ENCODE data around the gene ADSL.

The ADSL gene

DNA sequence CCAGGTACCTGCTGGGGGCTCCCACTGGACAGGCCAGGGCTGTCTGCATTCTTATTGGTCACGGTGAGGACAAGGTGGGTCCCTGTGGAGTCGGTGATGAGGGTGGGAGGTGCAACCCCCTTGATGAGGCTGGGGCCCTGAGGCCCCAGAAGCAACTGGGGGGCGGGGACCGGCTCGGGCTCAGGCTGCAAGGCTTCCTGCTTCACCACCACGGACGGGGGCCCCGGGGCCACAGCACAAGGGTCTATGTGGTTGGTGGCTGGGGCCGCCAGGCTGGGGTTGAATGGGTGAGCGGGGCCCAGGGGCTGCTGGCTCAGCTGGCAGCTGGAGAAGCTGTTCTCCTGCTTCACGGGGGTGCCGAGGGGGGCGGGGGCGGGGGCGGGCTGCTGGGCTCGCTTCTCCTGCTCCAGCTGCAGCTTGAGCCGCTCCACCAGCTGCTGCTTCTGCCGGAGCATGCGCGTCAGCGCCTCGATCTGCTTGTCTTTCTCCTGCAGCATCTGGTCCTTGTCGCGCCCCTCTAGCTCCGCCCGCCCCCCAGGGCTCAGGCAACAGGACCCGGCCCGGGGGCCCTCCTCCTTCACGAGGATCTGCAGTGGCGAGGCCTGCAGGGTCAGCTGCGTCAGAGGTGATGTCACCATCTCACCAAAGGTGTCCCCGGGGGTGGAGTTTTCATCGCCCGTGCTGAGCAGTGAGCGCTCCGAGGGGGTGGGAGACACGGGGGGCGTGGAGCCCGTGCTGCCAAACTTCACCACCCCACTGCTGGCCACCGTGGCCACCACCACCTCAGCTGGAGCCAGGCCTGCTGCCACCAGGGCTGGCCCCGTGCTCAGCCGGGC is 72.3 kb downstream of the ADSL start:
- no peak for DNase-seq (ENCODE audit: low read depth)

DNA sequence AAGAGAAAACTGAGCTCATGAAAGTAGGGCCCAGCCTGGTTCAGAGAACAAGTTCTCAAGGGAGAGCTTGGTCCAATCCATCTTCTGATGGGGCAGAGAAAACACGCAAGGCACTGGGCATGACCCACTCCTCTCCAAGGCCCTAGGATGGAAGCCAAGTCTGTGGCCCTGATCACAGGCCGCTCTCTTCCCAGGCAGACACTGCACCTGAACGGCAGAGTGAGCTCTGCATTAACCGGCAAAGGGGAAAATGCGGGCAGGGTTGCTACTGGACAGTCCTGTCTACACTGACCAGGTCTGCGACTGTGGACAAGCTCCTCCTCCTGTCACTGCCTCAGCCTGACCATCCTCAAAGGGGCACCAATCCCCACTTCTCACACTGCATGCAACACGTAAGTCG is 73.4 kb downstream of the ADSL start:
- no peak for DNase-seq (ENCODE audit: low read depth)

DNA sequence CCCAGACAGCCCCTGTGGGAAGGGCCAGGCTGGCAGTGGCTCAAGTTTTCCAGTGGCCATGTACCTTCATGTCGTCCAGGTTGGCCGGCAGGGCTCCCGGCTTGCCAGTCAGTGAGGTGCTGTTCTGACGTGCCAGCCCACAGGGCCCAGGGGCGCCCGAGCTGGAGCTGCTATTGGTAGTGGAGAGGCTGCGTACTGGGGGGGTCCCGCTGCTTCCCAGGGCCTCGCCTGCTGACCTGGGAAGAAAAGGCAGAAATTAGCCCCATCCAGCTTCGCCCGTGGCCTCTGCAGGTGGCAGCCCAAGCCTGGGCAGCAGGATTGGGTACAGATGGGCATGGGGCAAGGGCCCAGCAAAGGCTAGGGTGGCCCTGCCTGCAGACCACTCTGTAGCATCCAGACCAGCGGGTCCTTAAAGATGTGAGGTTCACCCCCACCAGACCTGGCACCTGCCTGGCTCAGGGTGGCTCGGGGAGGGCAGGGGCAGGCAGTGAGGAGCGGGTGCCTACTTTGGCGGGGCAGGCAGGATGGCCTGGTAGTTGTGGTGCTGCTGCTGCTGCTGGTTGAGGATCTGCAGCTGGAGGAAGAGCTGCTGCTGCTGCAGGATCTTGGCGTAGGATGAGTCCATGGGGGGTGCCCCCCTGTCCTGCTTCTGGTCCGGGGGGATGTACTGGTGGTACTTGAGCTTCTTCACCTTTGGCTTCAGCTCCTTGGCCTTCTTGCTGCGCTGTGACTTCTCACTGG is 74.2 kb downstream of the ADSL start:
- no peak for DNase-seq (ENCODE audit: low read depth)

GRCh38 chr22:40421082-40421350 is 74.7 kb downstream of the ADSL start:
- DNase-seq (ENCODE audit: low read depth), result no peak

GRCh38 chr22:40421941-40422340 is 75.6 kb downstream of the ADSL start:
- no peak for DNase-seq (ENCODE audit: low read depth)

GRCh38 chr22:40422558-40423309 is 76.4 kb downstream of the ADSL start:
- DNase-seq (ENCODE audit: low read depth), result no peak

- no peak for DNase-seq (ENCODE audit: low read depth)
These were observed 77.0 kb downstream of the ADSL start for GRCh38 chr22:40423310-40423688.

GRCh38 chr22:40423882-40424640 is 77.8 kb downstream of the ADSL start:
- no peak for DNase-seq (ENCODE audit: low read depth)

DNA sequence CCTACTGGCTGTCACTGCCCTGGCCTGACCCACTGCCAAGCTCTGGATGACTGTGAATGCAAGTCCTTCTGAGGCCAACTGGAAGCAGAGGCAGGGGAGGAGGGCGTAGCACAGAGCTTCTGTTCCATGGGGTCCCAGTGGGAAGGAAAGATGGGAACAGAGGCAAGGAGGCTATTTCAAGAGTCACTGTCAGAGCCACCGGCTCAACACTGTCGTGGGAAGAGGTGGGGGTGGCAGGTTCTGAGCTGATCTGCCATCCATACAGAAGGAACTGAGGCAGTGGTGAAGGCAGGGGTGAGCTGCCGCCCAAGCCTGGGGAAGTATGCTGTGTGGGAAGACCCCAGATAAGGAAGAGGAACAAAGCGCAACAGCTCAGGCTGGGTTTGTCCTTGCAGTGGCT is 78.8 kb downstream of the ADSL start:
- DNase-seq (ENCODE audit: low read depth), result no peak

DNA sequence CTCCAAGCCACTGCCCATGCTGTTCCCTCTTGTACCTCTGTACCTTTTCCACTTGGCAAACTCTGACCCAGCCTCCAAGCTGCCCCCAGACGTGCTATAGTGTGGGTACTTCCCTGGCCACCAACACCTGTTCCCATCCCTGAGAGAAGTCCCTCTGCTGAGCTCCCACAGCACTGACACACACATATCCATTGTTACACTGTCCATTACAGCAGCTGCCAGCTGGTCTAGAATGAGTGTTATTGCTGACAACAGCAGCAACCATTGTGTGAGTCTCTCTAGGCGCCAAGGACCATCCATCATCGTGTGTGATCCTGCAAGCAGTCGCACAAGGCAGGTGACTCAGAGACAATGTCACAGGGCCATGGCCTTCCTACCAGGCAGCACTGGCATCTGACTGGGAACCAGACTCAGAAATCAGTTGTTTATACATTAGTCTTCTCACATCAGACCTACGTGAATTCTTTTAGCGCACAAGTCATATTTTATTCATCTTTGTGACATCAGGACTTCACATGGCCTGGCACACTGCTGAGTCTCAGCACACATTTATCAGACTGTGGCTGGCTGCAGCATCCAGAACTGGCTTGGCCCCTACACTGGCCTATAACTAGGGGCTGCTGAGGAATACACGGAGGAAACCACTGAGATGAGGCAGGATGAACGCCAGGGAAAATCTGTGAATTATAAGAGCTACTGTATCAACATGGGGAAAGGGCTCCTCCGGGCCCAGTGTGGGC is 80.5 kb downstream of the ADSL start:
- no peak for DNase-seq (ENCODE audit: low read depth)

- DNase-seq (ENCODE audit: low read depth), result no peak
These were observed 82.5 kb downstream of the ADSL start for GRCh38 chr22:40428796-40429195.

- no peak for DNase-seq (ENCODE audit: low read depth)
These were observed 83.2 kb downstream of the ADSL start for GRCh38 chr22:40429481-40429880.

DNA sequence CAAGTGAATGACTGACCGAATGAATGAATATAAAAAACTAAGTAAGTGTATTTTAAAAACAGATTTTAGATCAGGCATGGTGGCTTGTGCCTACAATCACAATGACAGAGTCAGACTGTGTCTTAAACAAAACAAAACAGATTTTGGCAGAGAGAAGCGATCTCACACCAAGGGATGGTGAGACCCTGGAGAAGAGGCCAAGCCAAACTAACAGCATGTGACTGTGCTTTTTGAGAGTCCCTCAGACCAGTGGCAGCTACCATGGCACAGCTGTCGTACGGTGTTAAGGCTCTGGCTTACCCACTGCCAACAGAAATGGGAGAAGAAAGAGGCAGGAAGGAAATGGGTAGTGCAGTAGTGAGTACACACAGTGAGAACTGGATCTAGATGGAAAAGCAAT is 84.7 kb downstream of the ADSL start:
- no peak for DNase-seq (ENCODE audit: low read depth)

DNA sequence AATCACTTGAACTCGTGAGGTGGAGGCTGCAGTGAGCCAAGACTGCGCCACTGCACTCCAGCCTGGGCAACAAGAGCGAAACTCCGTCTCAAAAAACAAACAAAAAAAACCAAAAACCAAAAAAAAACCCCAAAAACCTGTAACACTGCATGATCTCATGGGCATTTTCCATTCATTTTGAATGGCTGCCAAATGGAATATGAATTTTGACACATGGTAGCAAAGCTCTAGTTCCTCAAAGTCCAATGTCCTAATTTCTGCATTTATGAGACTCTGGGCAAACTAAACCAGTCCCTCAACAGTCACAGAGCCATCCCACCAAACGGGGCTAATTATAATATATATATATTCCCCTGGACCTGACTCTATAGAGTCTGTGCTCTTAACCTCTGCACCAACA is 85.9 kb downstream of the ADSL start:
- DNase-seq (ENCODE audit: low read depth), result no peak

DNA sequence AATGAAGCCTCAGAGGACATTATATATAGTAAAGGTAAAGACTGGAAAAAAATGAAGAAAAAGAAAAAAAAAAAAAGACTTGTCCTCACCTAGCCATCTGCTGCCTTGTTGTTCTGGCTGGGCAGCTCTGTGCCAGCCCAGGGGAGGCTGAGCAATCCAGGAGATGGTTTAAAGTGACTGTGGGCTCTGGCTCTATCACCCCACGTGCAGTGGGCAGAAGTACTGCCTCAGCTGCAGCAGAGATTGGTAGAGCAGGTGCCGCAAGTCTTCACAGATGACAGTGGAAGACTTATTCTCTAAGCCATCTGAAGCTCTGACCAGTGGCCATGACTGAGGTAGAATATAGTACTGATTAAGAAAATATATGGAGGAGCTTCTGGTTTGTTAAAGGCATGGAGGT is 86.3 kb downstream of the ADSL start:
- no peak for DNase-seq (ENCODE audit: low read depth)

DNA sequence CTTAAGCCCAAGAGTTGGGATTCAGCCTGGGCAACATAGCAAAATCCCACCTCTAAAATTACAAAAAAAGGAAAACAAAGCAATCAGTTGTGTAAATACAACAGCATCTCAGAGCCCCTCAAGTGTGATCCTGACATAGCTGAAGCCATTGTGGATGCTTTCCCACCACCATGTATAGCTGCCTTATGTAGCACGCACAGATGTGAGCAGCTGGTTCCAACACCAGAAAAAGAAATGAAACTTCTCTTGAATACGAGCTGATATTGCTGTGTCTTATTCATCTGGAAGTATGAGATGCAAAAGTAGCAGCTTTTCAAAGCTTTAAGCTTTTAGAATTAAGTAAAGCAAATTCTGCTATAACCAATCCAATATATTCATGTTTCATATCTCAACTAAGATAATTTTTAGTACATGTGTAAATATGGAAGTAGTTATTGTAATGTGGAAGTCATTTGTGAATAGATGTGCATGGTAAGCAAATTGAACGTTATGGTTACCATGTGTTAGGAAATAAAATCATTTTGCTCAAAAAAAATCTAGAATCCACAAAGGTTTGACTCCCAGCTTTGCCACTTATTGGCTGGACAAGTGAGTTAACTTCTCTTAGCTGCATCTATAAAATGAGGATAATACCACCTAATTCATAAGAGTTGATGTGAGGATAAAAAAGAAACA is 87.3 kb downstream of the ADSL start:
- no peak for DNase-seq (ENCODE audit: low read depth)

DNA sequence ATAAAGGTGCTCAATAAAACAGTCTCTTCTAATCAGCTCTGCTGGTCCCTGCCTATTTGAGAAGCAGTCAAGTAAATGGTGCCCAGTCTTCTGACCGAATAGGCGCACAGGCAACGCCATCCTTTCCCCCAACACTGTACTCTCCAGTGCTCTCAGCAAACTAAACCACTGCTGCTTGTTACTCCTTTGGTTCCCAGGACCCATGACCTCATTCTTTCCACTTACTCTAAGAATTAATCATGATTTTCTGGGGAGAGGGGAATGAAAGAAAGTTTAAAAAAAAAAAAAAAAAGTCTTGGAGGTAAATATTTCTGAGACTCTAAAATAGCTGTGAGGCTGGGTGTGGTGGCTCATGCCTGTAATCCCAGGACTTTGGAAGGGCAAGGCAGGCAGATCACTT is 87.8 kb downstream of the ADSL start:
- no peak for DNase-seq (ENCODE audit: low read depth)

- DNase-seq (ENCODE audit: low read depth), result no peak
These were observed 88.4 kb downstream of the ADSL start for GRCh38 chr22:40434745-40435144.

DNA sequence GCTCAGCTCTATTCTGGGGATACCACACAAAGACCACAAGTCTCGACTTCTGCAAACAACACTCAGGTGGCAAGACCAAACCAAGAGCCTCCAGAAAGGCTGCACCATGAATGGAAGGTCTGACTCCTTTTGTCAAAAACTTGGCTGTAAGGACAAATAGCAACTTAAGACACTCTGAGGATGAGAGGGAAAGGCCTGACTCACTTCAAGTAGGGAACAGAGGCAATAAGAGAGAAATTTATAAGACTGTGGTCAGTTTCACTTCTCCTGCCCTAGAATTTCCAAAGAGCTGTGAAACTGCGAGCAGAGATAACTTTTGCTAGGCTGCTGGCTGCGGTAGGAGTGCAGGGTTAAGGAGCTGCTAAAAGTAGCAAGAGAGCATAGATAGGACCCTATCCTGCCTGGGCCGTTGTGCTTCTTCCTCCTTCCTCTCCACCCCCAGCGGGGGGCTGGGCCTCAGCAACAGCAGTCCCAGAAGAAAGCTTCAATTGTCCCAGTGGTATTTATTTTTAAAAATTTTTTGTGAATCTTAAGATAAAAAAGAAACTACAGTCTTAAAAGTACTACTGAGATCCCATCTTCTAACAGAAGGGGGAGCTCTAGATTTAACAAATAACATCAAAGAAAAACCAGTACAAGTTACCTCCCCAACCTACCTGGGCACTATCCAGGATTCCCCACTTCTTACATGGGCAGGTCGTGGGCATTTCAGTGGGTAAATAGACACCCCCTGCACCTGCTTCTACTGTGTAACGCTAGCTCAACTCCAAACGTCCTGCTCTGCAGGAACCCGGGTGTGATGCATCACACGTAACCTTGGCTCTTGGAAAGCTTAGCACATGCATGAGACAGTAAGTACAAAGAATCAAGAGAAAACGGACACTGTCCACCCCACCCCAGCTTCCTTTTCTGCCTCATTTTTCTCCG is 90.5 kb downstream of the ADSL start:
- DNase-seq (ENCODE audit: low read depth), result peak; percentile 12
